Endothelial cell of umbilical vein (primary cell): ENCODE measurements around the gene CDK5. TPM values are rescaled to one million over a fixed set of nuclear protein-coding genes. Genes with fewer than 3 reads are reported as not detected.

Experiments used
- BruUV-seq: library from RNA; stranded (reverse); fragments of 400-500 nt; replicated peaks from 2 replicates; lab custom pipeline; 2021; lab: Mats Ljungman, UMichigan
- CTCF ChIA-PET: fragments of 300-600, 350-600 bp; sonication (Branson Sonifier 250); formaldehyde crosslinking; loops from one replicate; lab custom pipeline; 2021; ENCODE audit warnings: antibody characterized with exemption, inconsistent platforms; lab: Charles Lee
- POLR2A ChIA-PET: fragments of 300-600, 350-600 bp; sonication (Branson Sonifier 250); formaldehyde crosslinking; loops from one replicate; lab custom pipeline; 2021; ENCODE audit warnings: antibody characterized with exemption, inconsistent platforms; lab: Charles Lee
- DNase-seq: peaks from one replicate; pipeline ENCODE4 v3.0.0-alpha.2; 2011; ENCODE audit warnings: low read depth, low spot score
- FAIRE-seq: peaks from 2 replicates; lab custom pipeline; 2011; peaks lifted over from hg19 to GRCh38; lab: Jason Lieb, UNC
- H2AFZ ChIP-seq: 2 replicates; pipeline ENCODE4 v1.6.0; 2012; ENCODE audit warnings: low read depth, low read length, control low read depth, inconsistent platforms
- H3K27ac ChIP-seq: 2 replicates; pipeline ENCODE4 v1.5.1; 2011; ENCODE audit warnings: low read depth, mild to moderate bottlenecking, control low read depth, low read length, moderate library complexity; ENCODE audit not compliant: insufficient read depth
- H3K27me3 ChIP-seq, 2 experiments: 2 replicates each; pipeline versions ENCODE4 v1.6.0 to v1.6.1; 2011; ENCODE audit warnings: low read length in 2 of 2, mixed read lengths in 1 of 2; ENCODE audit not compliant: control insufficient read depth in 2 of 2, insufficient read depth in 2 of 2
- H3K36me3 ChIP-seq, 2 experiments: 2 replicates in 1 of 2; 3 replicates in 1 of 2; pipeline ENCODE4 v1.5.1; 2011; ENCODE audit warnings: low read length in 2 of 2, mild to moderate bottlenecking in 1 of 2, moderate library complexity in 1 of 2; ENCODE audit not compliant: control insufficient read depth in 2 of 2, insufficient read depth in 2 of 2; ENCODE audit errors: extremely low read depth in 1 of 2
- H3K4me1 ChIP-seq: 3 replicates; pipeline ENCODE4 v1.5.1; 2011; ENCODE audit warnings: mild to moderate bottlenecking, low read length; ENCODE audit not compliant: control insufficient read depth, insufficient read depth; ENCODE audit errors: extremely low read depth
- H3K4me2 ChIP-seq: 2 replicates; pipeline ENCODE4 v1.6.1; 2011; ENCODE audit warnings: low read length, control low read depth, mixed read lengths; ENCODE audit not compliant: insufficient read depth
- H3K4me3 ChIP-seq, 3 experiments: fragments of 200-600 bp in 1 of 3; sonication (generic), shearing (Covaris generic) in 1 of 3; replicated peaks in 1 of 3; 2 replicates each; pipeline ENCODE4 v1.5.1; 2011 to 2016; ENCODE audit warnings: control low read depth in 3 of 3, low read length in 3 of 3, mild to moderate bottlenecking in 2 of 3, inconsistent platforms in 1 of 3, low read depth in 1 of 3, moderate library complexity in 1 of 3; ENCODE audit not compliant: insufficient read depth in 1 of 3
- H3K79me2 ChIP-seq: 2 replicates; pipeline ENCODE4 v1.6.0; 2012; ENCODE audit warnings: low read length, inconsistent platforms; ENCODE audit not compliant: control insufficient read depth, insufficient read depth
- H3K9ac ChIP-seq: replicated peaks from 2 replicates; pipeline ENCODE3; 2011; ENCODE audit warnings: low read length, control low read depth; ENCODE audit not compliant: insufficient read depth; ENCODE audit errors: extremely low read depth
- H3K9me1 ChIP-seq: replicated peaks from 3 replicates; pipeline ENCODE4 v1.6.0; 2011; ENCODE audit warnings: mild to moderate bottlenecking, low read length; ENCODE audit not compliant: control insufficient read depth, insufficient read depth; ENCODE audit errors: extremely low read depth
- H3K9me3 ChIP-seq: replicated peaks from 2 replicates; pipeline ENCODE4 v1.5.1; 2012; ENCODE audit warnings: low read length, inconsistent platforms; ENCODE audit not compliant: control insufficient read depth, insufficient read depth
- H4K20me1 ChIP-seq: replicated peaks from 2 replicates; pipeline ENCODE3; 2011; ENCODE audit warnings: mild to moderate bottlenecking, low read length; ENCODE audit not compliant: control insufficient read depth, insufficient read depth; ENCODE audit errors: extremely low read depth
- EZH2 ChIP-seq: IDR thresholded peaks from 2 replicates; pipeline ENCODE4 v1.6.1; 2012; ENCODE audit warnings: borderline replicate concordance, low read depth, mild to moderate bottlenecking, moderate library complexity, low read length, inconsistent platforms; ENCODE audit not compliant: severe bottlenecking
- FOS ChIP-seq: IDR thresholded peaks from 2 replicates; pipeline ENCODE4 v1.6.1; 2011; ENCODE audit warnings: mild to moderate bottlenecking, low read length, moderate library complexity, borderline replicate concordance; ENCODE audit not compliant: insufficient read depth
- GATA2 ChIP-seq: IDR thresholded peaks from 2 replicates; pipeline ENCODE4 v1.7.0; 2011; ENCODE audit warnings: low read depth, mild to moderate bottlenecking, moderate library complexity, mixed read lengths, low read length; ENCODE audit not compliant: insufficient read length, insufficient read depth
- JUN ChIP-seq: IDR thresholded peaks from 2 replicates; pipeline ENCODE4 v1.6.1; 2011; ENCODE audit warnings: borderline replicate concordance, low read depth; ENCODE audit not compliant: insufficient read length, insufficient read depth
- MYC ChIP-seq: IDR thresholded peaks from one replicate; pipeline ENCODE4 v1.6.1; 2011; ENCODE audit warnings: mild to moderate bottlenecking, low read depth, low read length
- POLR2A ChIP-seq: IDR thresholded peaks from 2 replicates; pipeline ENCODE4 v1.6.1; 2012; ENCODE audit warnings: low read depth, mild to moderate bottlenecking, control low read depth, low read length
- POLR2AphosphoS5 ChIP-seq: IDR thresholded peaks from 2 replicates; pipeline ENCODE4 v1.6.1; 2012; ENCODE audit warnings: low read depth, mild to moderate bottlenecking, control low read depth, low read length, moderate library complexity; ENCODE audit not compliant: insufficient read depth
- dilution Hi-C: fragments of 300-500 bp; cut with MboI; formaldehyde crosslinking; loops from one replicate; pipeline ENCODE4 v1.15.0; 2019; ENCODE audit warnings: low sequenced_read_pairs; ENCODE audit not compliant: extremely low pct_ligation_motif_present
- intact Hi-C: fragments of 100-400 bp; cut with micrococcal nuclease; formaldehyde crosslinking; loops from one replicate; pipeline ENCODE4 v1.10.0; 2022
- polyA plus RNA-seq, 4 experiments: library from polyadenylated mRNA; depleted of rRNA in 3 of 4; stranded (reverse) in 3 of 4; unstranded in 1 of 4; fragments of >200 nt; gene quantifications; 2 replicates each; pipeline versions ENCODE4 v1.2.1 to v1.2.3, GENCODE V29; 2011 to 2012; ENCODE audit warnings: missing spikeins in 1 of 4
- total RNA-seq: library from RNA; stranded (reverse); gene quantifications from 2 replicates; pipeline ENCODE4 v1.2.3, GENCODE V29; 2021
- TF ChIP-seq, protein P1 (sequence below): IDR thresholded peaks from 2 replicates; pipeline ENCODE4 v1.6.1; 2011; ENCODE audit not compliant: insufficient read depth, insufficient read length
- TF ChIP-seq, protein P2 (sequence below), 2 donors: IDR thresholded peaks; 1 replicate in 1 of 2; 2 replicates in 1 of 2; pipeline ENCODE4 v1.5.1; 2011; ENCODE audit warnings: low read length in 2 of 2, mild to moderate bottlenecking in 2 of 2, moderate library complexity in 2 of 2, control low read depth in 1 of 2, inconsistent platforms in 1 of 2, low read depth in 1 of 2; ENCODE audit not compliant: insufficient read depth in 1 of 2; ENCODE audit errors: extremely low read depth in 1 of 2

Gene CDK5
- total and polyA plus RNA-seq, 2 donors (not counting 3 experiments of a cell fraction or from before 2014, with no cell fraction given), result 16.5 to 38.3 TPM

DNA sequence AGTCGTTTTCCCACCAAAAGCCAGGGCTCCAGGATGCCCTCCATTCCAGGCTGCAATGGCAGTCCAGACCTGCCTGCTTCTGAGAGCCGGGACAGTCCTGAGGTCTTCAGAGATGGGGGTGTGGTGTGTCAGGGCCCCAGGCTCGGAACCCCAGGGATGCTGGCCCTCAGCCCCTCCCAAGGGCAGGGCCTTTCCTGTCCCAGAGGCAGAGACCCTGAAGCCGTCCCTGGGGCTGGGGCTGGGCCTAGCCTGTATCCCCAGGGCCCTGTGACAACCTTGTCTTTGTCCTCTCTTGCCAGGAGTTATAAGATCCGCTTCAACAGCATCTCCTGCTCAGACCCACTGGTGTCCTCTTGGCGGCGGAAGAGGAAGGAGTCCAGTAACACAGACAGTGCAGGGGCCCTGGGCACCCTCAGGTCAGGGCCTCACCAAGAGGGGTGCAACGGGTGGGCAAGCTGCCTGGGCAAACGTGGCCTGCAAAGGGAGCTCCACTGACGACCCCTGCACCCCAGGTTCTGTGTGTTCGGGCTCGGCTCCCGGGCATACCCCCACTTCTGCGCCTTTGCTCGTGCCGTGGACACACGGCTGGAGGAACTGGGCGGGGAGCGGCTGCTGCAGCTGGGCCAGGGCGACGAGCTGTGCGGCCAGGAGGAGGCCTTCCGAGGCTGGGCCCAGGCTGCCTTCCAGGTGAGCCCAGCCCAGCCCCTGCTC, 51.0 kb downstream of the CDK5 start:
- intact Hi-C loops (no loop called here), dilution Hi-C loops (no loop called here)
- Histone ChIP-seq H3K4me3 (no peak overlapping the region), H3K9ac (no peak overlapping the region), H3K27ac (peak overlapping the region; percentile 23), H3K79me2 (no peaks in the 10 kb centered on the region), H2AFZ (no peak overlapping the region), H3K4me2 (no peak overlapping the region), H4K20me1 (no peaks in the 10 kb centered on the region), H3K9me1 (no peaks in the 10 kb centered on the region), H3K27me3 (no peaks in the 10 kb centered on the region), H3K9me3 (no peaks in the 10 kb centered on the region), H3K36me3 (peaks cover 0 to 23% of the 10 kb centered on the region in 2 experiments), H3K4me1 (peaks cover 52% of the 10 kb centered on the region)
- CTCF ChIA-PET, result interaction anchor here (1.0 to 9.4 kb wide), 7 partner anchors 9 to 108 kb away, joined by 3 to 107 read pairs (median 40); partner anchors contain the start of gene ATG9B
- POLR2A ChIA-PET, result no interaction called here
- TF ChIP-seq, protein P1, sequence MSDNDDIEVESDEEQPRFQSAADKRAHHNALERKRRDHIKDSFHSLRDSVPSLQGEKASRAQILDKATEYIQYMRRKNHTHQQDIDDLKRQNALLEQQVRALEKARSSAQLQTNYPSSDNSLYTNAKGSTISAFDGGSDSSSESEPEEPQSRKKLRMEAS, result no peak
- no peak for TF ChIP-seq GATA2
- TF ChIP-seq, protein P2, sequence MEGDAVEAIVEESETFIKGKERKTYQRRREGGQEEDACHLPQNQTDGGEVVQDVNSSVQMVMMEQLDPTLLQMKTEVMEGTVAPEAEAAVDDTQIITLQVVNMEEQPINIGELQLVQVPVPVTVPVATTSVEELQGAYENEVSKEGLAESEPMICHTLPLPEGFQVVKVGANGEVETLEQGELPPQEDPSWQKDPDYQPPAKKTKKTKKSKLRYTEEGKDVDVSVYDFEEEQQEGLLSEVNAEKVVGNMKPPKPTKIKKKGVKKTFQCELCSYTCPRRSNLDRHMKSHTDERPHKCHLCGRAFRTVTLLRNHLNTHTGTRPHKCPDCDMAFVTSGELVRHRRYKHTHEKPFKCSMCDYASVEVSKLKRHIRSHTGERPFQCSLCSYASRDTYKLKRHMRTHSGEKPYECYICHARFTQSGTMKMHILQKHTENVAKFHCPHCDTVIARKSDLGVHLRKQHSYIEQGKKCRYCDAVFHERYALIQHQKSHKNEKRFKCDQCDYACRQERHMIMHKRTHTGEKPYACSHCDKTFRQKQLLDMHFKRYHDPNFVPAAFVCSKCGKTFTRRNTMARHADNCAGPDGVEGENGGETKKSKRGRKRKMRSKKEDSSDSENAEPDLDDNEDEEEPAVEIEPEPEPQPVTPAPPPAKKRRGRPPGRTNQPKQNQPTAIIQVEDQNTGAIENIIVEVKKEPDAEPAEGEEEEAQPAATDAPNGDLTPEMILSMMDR (IDR thresholded peaks at IDR 0.05; ENCODE audit: extremely low read depth in 1 of 2, insufficient read depth in 1 of 2, low read depth in 1 of 2, low read length in 2 of 2), result no peak
- no peak for TF ChIP-seq POLR2AphosphoS5
- TF ChIP-seq FOS, result no peak
- no peak for TF ChIP-seq JUN
- no peak for TF ChIP-seq EZH2
- no peak for TF ChIP-seq MYC
- no peak for TF ChIP-seq POLR2A
- no TSS peak for BruUV-seq
- no peak for FAIRE-seq
- no peak for DNase-seq
